ENCODE results near the gene ZBTB20. TPM values are rescaled to one million over a fixed set of nuclear protein-coding genes. Genes with fewer than 3 reads are reported as not detected.

ZBTB20 gene
- polyA plus RNA-seq, 3 donors, result 1.3 to 3.2 (median 2.0) TPM

DNA sequence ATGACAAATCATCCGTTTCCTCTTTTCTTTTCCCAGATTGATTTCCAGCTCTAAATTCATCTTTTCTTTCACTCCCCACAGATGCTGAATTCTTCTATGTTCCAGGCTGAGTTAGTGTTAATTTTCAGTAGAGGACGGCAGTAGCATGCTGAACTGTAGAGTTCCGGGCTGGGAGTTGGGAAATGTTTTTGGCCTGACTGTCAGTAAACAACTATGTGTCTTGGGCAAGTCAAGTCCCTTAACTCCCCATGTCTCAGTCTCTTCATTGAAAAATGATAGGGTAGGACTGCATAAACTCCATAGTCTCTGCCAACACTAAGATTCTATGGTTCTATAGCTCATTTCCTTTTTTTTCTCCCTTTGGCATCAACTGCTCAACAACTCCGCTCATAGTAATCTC lies 519.3 kb downstream of the ZBTB20 start:
- Mint-ChIP-seq H3K4me1 (peaks cover 20% of the 10 kb centered on the region), H3K36me3 (no peaks in the 10 kb centered on the region), H3K27me3 (ENCODE audit: low read depth in 3 of 3) (peaks cover 0 to 3% (median 0%) of the 10 kb centered on the region in 3 donors), H3K9me3 (peaks cover 0 to 5% (median 0%) of the 10 kb centered on the region in 7 donors), H3K4me3 (no peak overlapping the region), H3K27ac (no peak overlapping the region)
- Histone ChIP-seq H4K20me1 (ENCODE audit: insufficient read depth, low read length) (no peaks in the 10 kb centered on the region), H2AFZ (ENCODE audit: insufficient read depth, low read depth, low read length, poor library complexity, severe bottlenecking) (no peak overlapping the region), H3K27me3 (ENCODE audit: control insufficient read depth in 2 of 2, insufficient read depth in 2 of 2, low read length in 2 of 2) (no peaks in the 10 kb centered on the region), H3K9ac (ENCODE audit: insufficient read depth, low read length, poor library complexity, severe bottlenecking) (no peak overlapping the region), H3K9me3 (replicated peaks in 1 of 2; ENCODE audit: control insufficient read depth in 1 of 2, insufficient read depth in 1 of 2, low read length in 2 of 2) (no peaks in the 10 kb centered on the region), H3K36me3 (replicated peaks in 1 of 2; ENCODE audit: control insufficient read depth in 1 of 2, insufficient read depth in 2 of 2, low read length in 2 of 2) (no peaks in the 10 kb centered on the region), H3K4me1 (ENCODE audit: control insufficient read depth in 1 of 2, insufficient read depth in 2 of 2, low read length in 2 of 2) (peaks cover 0 to 9% of the 10 kb centered on the region in 2 donors), H3K4me3 (replicated peaks in 1 of 3; ENCODE audit: low read depth in 2 of 3, low read length in 3 of 3) (no peak overlapping the region), H3K79me2 (ENCODE audit: insufficient read depth, low read length) (no peaks in the 10 kb centered on the region), H3K27ac (ENCODE audit: low read depth in 1 of 2, low read length in 2 of 2) (no peak overlapping the region), H3K4me2 (replicated peaks; ENCODE audit: extremely low read depth, low read length, poor library complexity, severe bottlenecking) (no peak overlapping the region)
- no peak for DNase-seq
- intact Hi-C loops (cut with micrococcal nuclease), result no loop called here
- TF ChIP-seq, protein P1, sequence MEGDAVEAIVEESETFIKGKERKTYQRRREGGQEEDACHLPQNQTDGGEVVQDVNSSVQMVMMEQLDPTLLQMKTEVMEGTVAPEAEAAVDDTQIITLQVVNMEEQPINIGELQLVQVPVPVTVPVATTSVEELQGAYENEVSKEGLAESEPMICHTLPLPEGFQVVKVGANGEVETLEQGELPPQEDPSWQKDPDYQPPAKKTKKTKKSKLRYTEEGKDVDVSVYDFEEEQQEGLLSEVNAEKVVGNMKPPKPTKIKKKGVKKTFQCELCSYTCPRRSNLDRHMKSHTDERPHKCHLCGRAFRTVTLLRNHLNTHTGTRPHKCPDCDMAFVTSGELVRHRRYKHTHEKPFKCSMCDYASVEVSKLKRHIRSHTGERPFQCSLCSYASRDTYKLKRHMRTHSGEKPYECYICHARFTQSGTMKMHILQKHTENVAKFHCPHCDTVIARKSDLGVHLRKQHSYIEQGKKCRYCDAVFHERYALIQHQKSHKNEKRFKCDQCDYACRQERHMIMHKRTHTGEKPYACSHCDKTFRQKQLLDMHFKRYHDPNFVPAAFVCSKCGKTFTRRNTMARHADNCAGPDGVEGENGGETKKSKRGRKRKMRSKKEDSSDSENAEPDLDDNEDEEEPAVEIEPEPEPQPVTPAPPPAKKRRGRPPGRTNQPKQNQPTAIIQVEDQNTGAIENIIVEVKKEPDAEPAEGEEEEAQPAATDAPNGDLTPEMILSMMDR (IDR thresholded peaks at IDR 0.05), result no peak
- WGBS (ENCODE audit: insufficient coverage), result no CpG with 5 or more reads among the region's 4 CpGs

DNA sequence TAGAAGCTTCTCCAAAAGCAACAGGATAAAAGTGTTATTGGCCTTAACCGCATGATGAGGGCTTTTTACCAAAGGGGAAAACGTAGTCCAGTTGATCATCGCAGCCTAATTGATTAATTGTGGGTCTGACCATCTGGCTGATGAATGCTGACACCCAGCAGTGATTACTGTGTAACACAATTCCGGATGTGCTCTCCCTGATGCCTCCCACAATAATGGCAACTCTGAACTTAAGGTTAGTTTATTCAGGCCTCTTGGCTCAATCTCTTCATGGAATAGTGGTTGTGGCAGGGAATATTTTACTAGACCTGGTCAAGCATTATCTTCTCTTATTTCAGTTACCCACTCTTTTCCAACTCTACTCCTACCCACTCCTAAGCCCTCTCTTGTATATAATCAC lies 520.3 kb downstream of the ZBTB20 start:
- 100% methylated on average over 2 of the region's 4 CpGs for WGBS (ENCODE audit: insufficient coverage)
- TF ChIP-seq, protein P1 (IDR thresholded peaks at IDR 0.05), result no peak
- H3K4me3 Mint-ChIP-seq, result no peak overlapping the region
- H3K9me3 ChIP-seq (replicated peaks in 1 of 2; ENCODE audit: control insufficient read depth in 1 of 2, insufficient read depth in 1 of 2, low read length in 2 of 2), result no peaks in the 10 kb centered on the region
- no peak overlapping the region for H3K27ac Mint-ChIP-seq
- peaks cover 20% of the 10 kb centered on the region for H3K4me1 Mint-ChIP-seq
- no peaks in the 10 kb centered on the region for H3K27me3 ChIP-seq (ENCODE audit: control insufficient read depth in 2 of 2, insufficient read depth in 2 of 2, low read length in 2 of 2)
- H3K27ac ChIP-seq (ENCODE audit: low read depth in 1 of 2, low read length in 2 of 2), result no peak overlapping the region
- H3K36me3 Mint-ChIP-seq, result no peaks in the 10 kb centered on the region
- peaks cover 0 to 5% (median 0%) of the 10 kb centered on the region in 7 donors for H3K9me3 Mint-ChIP-seq
- no peaks in the 10 kb centered on the region for H3K79me2 ChIP-seq (ENCODE audit: insufficient read depth, low read length)
- DNase-seq, result no peak
- no peak overlapping the region for H3K4me2 ChIP-seq (replicated peaks; ENCODE audit: extremely low read depth, low read length, poor library complexity, severe bottlenecking)
- H3K4me1 ChIP-seq (ENCODE audit: control insufficient read depth in 1 of 2, insufficient read depth in 2 of 2, low read length in 2 of 2), result peaks cover 0 to 9% of the 10 kb centered on the region in 2 donors
- no peak overlapping the region for H3K9ac ChIP-seq (ENCODE audit: insufficient read depth, low read length, poor library complexity, severe bottlenecking)
- H3K4me3 ChIP-seq (replicated peaks in 1 of 3; ENCODE audit: low read depth in 2 of 3, low read length in 3 of 3), result no peak overlapping the region
- H3K36me3 ChIP-seq (replicated peaks in 1 of 2; ENCODE audit: control insufficient read depth in 1 of 2, insufficient read depth in 2 of 2, low read length in 2 of 2), result no peaks in the 10 kb centered on the region
- no peaks in the 10 kb centered on the region for H4K20me1 ChIP-seq (ENCODE audit: insufficient read depth, low read length)
- no peak overlapping the region for H2AFZ ChIP-seq (ENCODE audit: insufficient read depth, low read depth, low read length, poor library complexity, severe bottlenecking)
- intact Hi-C loops (cut with micrococcal nuclease), result no loop called here
- peaks cover 0 to 3% (median 0%) of the 10 kb centered on the region in 3 donors for H3K27me3 Mint-ChIP-seq (ENCODE audit: low read depth in 3 of 3)

All from CD14-positive monocyte (primary cell).